Stimulated activated CD8-positive, alpha-beta memory T cell treated with anti-CD3 and anti-CD28 coated beads, Interleukin-4, amount 100 ng/mL, for 4 hours (primary cell): ENCODE measurements around the gene UBL4B.

Experiments used
- DNase-seq, 2 donors: peaks; one replicate each; pipeline ENCODE4 v3.0.0-alpha.2; 2020; ENCODE audit warnings: low read depth in 2 of 2, low spot score in 1 of 2

The UBL4B gene

GRCh38 chr1:110152133-110152785 lies 40.0 kb downstream of the UBL4B start:
- no peak for DNase-seq

- DNase-seq: no peak
Measured at GRCh38 chr1:110153407-110153950, 41.2 kb downstream of the UBL4B start.

- DNase-seq: no peak
Measured at GRCh38 chr1:110155878-110156522, 43.8 kb downstream of the UBL4B start.

GRCh38 chr1:110158261-110158660 lies 46.0 kb downstream of the UBL4B start:
- no peak for DNase-seq

GRCh38 chr1:110159168-110159567 lies 46.9 kb downstream of the UBL4B start:
- DNase-seq: no peak

GRCh38 chr1:110160538-110161100 lies 48.4 kb downstream of the UBL4B start:
- no peak for DNase-seq

- no peak for DNase-seq
Measured at GRCh38 chr1:110161165-110161564, 48.9 kb downstream of the UBL4B start.

GRCh38 chr1:110161849-110162248 lies 49.6 kb downstream of the UBL4B start:
- no peak for DNase-seq
